Gastroesophageal sphincter (tissue), 4 donors: ENCODE results near the gene JAM3. TPM values are rescaled to one million over a fixed set of nuclear protein-coding genes. Genes with fewer than 3 reads are reported as not detected.
"Not testable (repeated sequence)": the region's sequence is repeated elsewhere in the genome, so short reads cannot be mapped to it uniquely, and the experiment has no call there.

ENCODE experiments used
- ATAC-seq: fragments of 150-250 bp; one replicate; pipeline ENCODE4 v1.9.1; 2016; ENCODE audit warnings: mild to moderate bottlenecking, moderate library complexity
- H3K27ac ChIP-seq, 4 donors: fragments of 200-600 bp; sonication (generic) in 3 of 4; 1 replicate in 3 of 4; 2 replicates in 1 of 4; pipeline ENCODE4 v1.5.1; 2016 to 2019
- H3K27me3 ChIP-seq: fragments of 200-600 bp; sonication (generic); one replicate; pipeline ENCODE4 v1.5.1; 2019
- H3K36me3 ChIP-seq, 2 donors: fragments of 200-600 bp; sonication (generic); one replicate each; pipeline ENCODE4 v1.5.1; 2019; ENCODE audit warnings: control low read depth in 1 of 2
- H3K4me1 ChIP-seq, 3 donors: fragments of 200-600 bp; sonication (generic); 1 replicate in 2 of 3; 2 replicates in 1 of 3; pipeline ENCODE4 v1.5.1; 2016 to 2019; ENCODE audit warnings: control low read depth in 2 of 3
- H3K4me3 ChIP-seq, 2 donors: fragments of 200-600 bp; sonication (generic); one replicate each; pipeline ENCODE4 v1.5.1; 2019; ENCODE audit warnings: mild to moderate bottlenecking in 1 of 2, moderate library complexity in 1 of 2
- H3K9me3 ChIP-seq, 3 donors: fragments of 200-600 bp; sonication (generic); one replicate each; pipeline ENCODE4 v1.5.1; 2017 to 2019; ENCODE audit warnings: control low read depth in 2 of 3
- CTCF ChIP-seq, 4 experiments: fragments of 200-600 bp in 2 of 4; fragments of 450-650 bp in 2 of 4; sonication (generic) in 1 of 4; IDR thresholded peaks; one replicate each; pipeline ENCODE4 v1.5.1; 2017 to 2019; ENCODE audit warnings: antibody characterized with exemption in 4 of 4, mild to moderate bottlenecking in 2 of 4, moderate library complexity in 2 of 4
- EP300 ChIP-seq: sonication (generic); formaldehyde crosslinking; IDR thresholded peaks from one replicate; pipeline ENCODE4 v1.6.1; 2017; ENCODE audit warnings: antibody characterized with exemption, mild to moderate bottlenecking
- POLR2A ChIP-seq, 2 donors: fragments of 450-650 bp; IDR thresholded peaks; one replicate each; pipeline ENCODE4 v1.6.1; 2017; ENCODE audit warnings: antibody characterized with exemption in 2 of 2, mild to moderate bottlenecking in 2 of 2, moderate library complexity in 1 of 2
- POLR2AphosphoS5 ChIP-seq: sonication (generic); formaldehyde crosslinking; IDR thresholded peaks from one replicate; pipeline ENCODE4 v1.6.1; 2017; ENCODE audit warnings: antibody characterized with exemption
- WGBS, 2 donors: methylation state at CpG; one replicate each; pipeline ENCODE4 v1.1.5; 2018; ENCODE audit warnings: low coverage in 1 of 2; 5-methylcytosine and 5-hydroxymethylcytosine counted together
- total RNA-seq, 4 donors: library from RNA; depleted of rRNA; stranded (reverse); fragments of >200 nt; gene quantifications; one replicate each; pipeline ENCODE4 v1.1.0, GENCODE V29; 2016

The JAM3 gene
- total RNA-seq, 4 donors from 2014 or later: 91.0 to 163 (median 104) TPM

- Histone ChIP-seq H3K9me3 (no peaks in the 10 kb centered on the region), H3K4me3 (no peak overlapping the region), H3K36me3 (peaks cover 0 to 75% of the 10 kb centered on the region in 2 donors), H3K27me3 (no peaks in the 10 kb centered on the region), H3K4me1 (no peaks in the 10 kb centered on the region), H3K27ac (no peak overlapping the region)
- TF ChIP-seq POLR2A (IDR thresholded peaks at IDR 0.05) (no peak), POLR2AphosphoS5 (no peak)
- ATAC-seq: no peak
- WGBS, 2 donors: no CpG with 5 or more reads among the region's 5 CpGs
These were observed 104.4 kb downstream of the JAM3 start for GRCh38 chr11:134173296-134173695.

DNA sequence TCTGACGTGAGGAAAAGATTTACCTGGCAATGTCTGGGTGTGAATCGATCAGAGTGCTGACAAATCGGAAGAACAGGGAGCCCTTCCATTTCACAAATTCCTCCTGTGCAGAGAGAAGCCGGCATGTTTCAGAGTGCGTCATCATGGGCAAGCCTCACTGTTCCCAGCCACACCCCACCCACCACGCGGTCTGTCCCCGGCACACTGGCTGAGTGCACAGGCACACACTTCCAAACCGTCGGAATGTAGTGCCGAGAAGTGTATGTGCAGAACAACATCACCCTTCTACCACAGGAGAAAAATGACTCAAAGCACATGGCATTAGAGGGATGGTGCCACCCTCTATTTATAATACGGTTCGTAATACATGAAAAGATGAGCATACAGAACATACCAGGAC is 107.4 kb downstream of the JAM3 start:
- Histone ChIP-seq H3K9me3 (no peaks in the 10 kb centered on the region), H3K4me1 (no peaks in the 10 kb centered on the region), H3K36me3 (peaks cover 0 to 72% of the 10 kb centered on the region in 2 donors), H3K4me3 (no peak overlapping the region), H3K27ac (no peak overlapping the region), H3K27me3 (no peaks in the 10 kb centered on the region)
- 75 to 93% methylated on average over 7 to 13 of the region's 13 CpGs for WGBS, 2 donors
- no peak for ATAC-seq
- TF ChIP-seq POLR2AphosphoS5: peak; percentile 16
- TF ChIP-seq EP300: no peak

DNA sequence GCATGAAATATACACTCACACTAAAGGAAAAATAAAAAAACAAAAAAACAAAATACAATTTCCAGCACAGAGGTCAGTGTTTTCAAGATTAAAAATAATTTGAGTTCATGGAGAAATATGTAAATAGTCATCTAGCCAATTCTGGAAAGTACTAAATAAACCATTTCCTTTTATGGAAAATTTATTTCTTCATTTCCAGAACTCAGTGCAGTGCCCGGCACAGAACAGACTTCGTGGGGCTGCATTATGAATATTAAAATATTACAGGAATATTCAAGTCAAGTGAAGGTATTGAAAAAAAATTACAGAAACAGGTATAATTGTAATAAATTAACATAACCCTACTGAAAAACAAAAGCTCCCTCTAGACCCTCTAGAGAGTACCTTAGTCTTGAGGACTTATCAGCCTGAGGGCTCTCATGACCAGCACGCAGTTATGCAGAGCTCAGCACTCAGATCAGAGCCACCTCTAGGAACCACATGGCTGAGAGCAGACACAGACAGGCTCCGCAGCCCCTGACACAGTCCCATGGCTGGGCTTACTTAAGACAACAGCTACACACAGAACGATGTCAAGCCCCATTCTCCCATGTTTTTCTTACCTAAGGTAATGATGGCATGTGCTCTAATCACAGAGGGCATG is 109.3 kb downstream of the JAM3 start:
- 69 to 74% methylated on average over 4 to 5 of the region's 5 CpGs for WGBS, 2 donors
- H3K27ac ChIP-seq: no peak overlapping the region
- no peaks in the 10 kb centered on the region for H3K9me3 ChIP-seq
- peaks cover 0 to 67% of the 10 kb centered on the region in 2 donors for H3K36me3 ChIP-seq
- H3K4me3 ChIP-seq: no peak overlapping the region
- TF ChIP-seq EP300 (no peak), POLR2A (IDR thresholded peaks at IDR 0.05) (no peak), POLR2AphosphoS5 (no peak), CTCF (IDR thresholded peaks at IDR 0.05) (no peak)
- H3K4me1 ChIP-seq: no peaks in the 10 kb centered on the region
- no peak for ATAC-seq
- no peaks in the 10 kb centered on the region for H3K27me3 ChIP-seq

- TF ChIP-seq CTCF (IDR thresholded peaks at IDR 0.05) (no peak), POLR2A (IDR thresholded peaks at IDR 0.05) (no peak), POLR2AphosphoS5 (no peak), EP300 (no peak)
- H3K9me3 ChIP-seq: no peaks in the 10 kb centered on the region
- H3K27ac ChIP-seq: no peak overlapping the region
- no peak overlapping the region for H3K4me3 ChIP-seq
- no peak for ATAC-seq
- H3K27me3 ChIP-seq: no peaks in the 10 kb centered on the region
- no peaks in the 10 kb centered on the region for H3K4me1 ChIP-seq
- WGBS, 2 donors: 81 to 83% methylated on average over 3 to 4 of the region's 4 CpGs
- H3K36me3 ChIP-seq: peaks cover 0 to 58% of the 10 kb centered on the region in 2 donors
These were observed 112.8 kb downstream of the JAM3 start for GRCh38 chr11:134181707-134182106.

- H3K27ac ChIP-seq, H3K9me3 ChIP-seq, H3K4me3 ChIP-seq, H3K27me3 ChIP-seq, ATAC-seq, H3K4me1 ChIP-seq: not testable (repeated sequence)
- WGBS, 2 donors: 93 to 98% methylated on average over 3 to 8 of the region's 8 CpGs
- peaks cover 0 to 70% of the 10 kb centered on the region in 2 donors for H3K36me3 ChIP-seq
These were observed 119.2 kb downstream of the JAM3 start for GRCh38 chr11:134188092-134188491.

- no peak for ATAC-seq
- Histone ChIP-seq H3K4me1 (no peaks in the 10 kb centered on the region), H3K36me3 (peaks cover 0 to 59% of the 10 kb centered on the region in 2 donors), H3K9me3 (no peaks in the 10 kb centered on the region), H3K27me3 (no peaks in the 10 kb centered on the region), H3K4me3 (no peak overlapping the region), H3K27ac (no peak overlapping the region)
- no peak for TF ChIP-seq POLR2AphosphoS5
- WGBS, 2 donors: 82 to 92% methylated on average over 4 of the region's 4 CpGs
These were observed 127.9 kb downstream of the JAM3 start for GRCh38 chr11:134196756-134197155.

- Histone ChIP-seq H3K27ac (no peak overlapping the region), H3K9me3 (no peaks in the 10 kb centered on the region), H3K36me3 (peaks cover 8 to 59% of the 10 kb centered on the region in 2 donors), H3K27me3 (no peaks in the 10 kb centered on the region), H3K4me1 (no peaks in the 10 kb centered on the region), H3K4me3 (no peak overlapping the region)
- ATAC-seq: no peak
- TF ChIP-seq POLR2A (IDR thresholded peaks at IDR 0.05): no peak
- TF ChIP-seq EP300: no peak
- no peak for TF ChIP-seq POLR2AphosphoS5
- TF ChIP-seq CTCF (IDR thresholded peaks at IDR 0.05): no peak
- WGBS, 2 donors: 90 to 93% methylated on average over 9 of the region's 9 CpGs
These were observed 130.7 kb downstream of the JAM3 start for GRCh38 chr11:134199531-134199930.
